ENCODE data around the gene CSNK1G2.

CSNK1G2 gene

GRCh38 chr19:1979017-1979416 is 38.0 kb downstream of the CSNK1G2 start:
- no peak for TF ChIP-seq CTCF (IDR thresholded peaks at IDR 0.05; ENCODE audit: low read depth, low read length)

GRCh38 chr19:1979642-1980041 is 38.7 kb downstream of the CSNK1G2 start:
- DNase-seq (ENCODE audit: extremely low read depth, low read depth), result no peak
- no peak for TF ChIP-seq CTCF (IDR thresholded peaks at IDR 0.05; ENCODE audit: low read depth, low read length)

More at GRCh38 chr19:1979017-1979416, 38.0 kb downstream of the CSNK1G2 start:
- no peak for DNase-seq (ENCODE audit: extremely low read depth, low read depth)

DNA sequence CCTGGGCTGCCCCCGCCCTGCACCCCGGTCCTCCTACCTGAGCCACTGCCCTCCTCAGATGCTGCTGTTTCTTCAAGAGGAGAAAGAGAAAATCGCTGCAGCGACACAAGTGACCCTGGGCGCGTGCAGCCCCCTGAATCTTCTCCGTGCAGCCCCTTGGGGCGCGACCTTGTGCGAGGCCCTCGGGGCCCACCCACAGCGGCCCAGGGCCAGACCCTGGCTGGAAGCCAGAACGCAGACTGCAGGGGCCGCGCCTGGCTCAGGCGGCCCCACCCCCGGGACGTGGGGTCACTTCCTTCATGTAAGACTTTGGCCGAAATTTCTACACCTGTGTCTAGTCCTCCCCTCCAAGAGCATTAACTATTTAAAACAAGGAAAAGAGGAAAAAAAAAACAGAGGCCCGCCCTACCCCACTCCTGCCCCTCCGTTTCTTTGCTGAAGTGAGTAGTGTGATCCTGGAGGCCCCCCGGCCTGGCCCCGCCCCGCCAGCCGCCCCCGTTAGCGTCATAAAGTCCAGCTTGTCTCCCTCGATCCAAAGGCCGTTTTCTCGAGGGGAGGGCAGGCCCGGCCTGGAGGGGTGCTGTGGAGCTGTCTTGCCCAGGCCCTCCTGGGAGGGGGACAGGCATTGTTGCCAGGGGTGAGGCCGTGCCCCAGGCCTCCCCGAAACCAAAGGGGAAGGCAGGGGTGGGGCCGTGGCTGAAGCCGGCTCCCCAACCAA is 39.3 kb downstream of the CSNK1G2 start:
- no peak for TF ChIP-seq CTCF (IDR thresholded peaks at IDR 0.05; ENCODE audit: low read depth, low read length)
- no peak for DNase-seq (ENCODE audit: extremely low read depth, low read depth)

GRCh38 chr19:1980809-1981181 is 39.8 kb downstream of the CSNK1G2 start:
- no peak for TF ChIP-seq CTCF (IDR thresholded peaks at IDR 0.05; ENCODE audit: low read depth, low read length)
- DNase-seq (ENCODE audit: extremely low read depth, low read depth), result no peak

GRCh38 chr19:1981253-1981652 is 40.3 kb downstream of the CSNK1G2 start:
- no peak for TF ChIP-seq CTCF (IDR thresholded peaks at IDR 0.05; ENCODE audit: low read depth, low read length)
- DNase-seq (ENCODE audit: extremely low read depth, low read depth), result no peak

DNA sequence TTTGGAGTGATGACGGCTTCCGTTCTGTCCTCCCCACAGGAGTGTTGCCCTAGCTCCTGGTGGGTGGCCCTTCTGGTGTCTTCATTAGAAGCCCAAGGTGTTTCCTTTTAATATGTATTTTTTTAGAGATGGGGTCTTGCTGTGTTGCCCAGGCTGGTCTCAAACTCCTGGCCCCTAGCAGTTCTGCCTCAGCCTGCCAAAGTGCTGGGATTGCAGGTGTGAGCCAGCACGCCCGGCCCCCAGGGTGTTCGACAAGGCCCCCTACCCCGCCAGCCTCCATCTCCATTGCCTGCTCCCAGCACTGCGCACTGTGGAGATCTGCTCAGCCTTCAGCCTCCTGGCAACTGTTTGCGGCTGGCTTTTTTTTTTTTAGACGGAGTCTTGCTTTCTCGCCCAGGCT is 43.4 kb downstream of the CSNK1G2 start:
- no peak for DNase-seq (ENCODE audit: extremely low read depth, low read depth)
- TF ChIP-seq CTCF (IDR thresholded peaks at IDR 0.05; ENCODE audit: low read depth, low read length), result no peak

DNA sequence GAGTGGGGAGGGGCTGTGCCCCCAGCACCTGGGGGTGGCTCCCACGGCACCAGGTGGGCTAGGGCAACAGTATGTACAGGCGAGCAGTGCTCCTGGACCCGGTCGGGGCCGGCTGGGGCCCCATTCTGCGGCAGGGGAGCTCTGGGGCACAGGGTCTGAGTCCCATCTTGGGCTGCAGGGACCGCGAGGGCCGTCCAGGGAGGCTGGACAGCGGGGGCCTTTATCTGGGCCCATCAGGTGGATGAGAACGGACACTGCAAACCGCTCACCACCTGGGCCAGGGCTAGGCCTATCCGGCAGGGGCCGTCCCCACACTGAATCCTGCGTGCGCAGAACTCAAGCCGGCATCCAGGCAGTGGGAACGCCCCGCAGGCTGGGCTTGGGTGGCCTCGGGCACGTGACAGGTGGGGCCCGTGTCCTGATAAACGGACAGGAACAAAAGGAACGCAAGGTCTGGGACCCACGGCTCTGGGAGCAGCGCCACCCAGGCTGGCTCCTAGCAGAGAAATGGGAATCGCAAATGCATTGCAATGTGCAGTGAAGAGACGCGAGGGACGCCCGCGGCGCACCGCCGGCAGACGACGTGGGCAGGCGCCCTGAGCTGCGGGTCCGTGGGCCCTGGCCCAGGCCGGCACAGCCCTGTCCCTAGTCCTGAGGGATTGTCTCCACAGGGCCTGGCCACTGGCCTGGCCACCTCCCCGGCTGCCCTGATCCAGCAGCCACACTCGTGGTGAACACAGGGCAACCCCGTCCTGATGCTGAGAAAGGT is 44.8 kb downstream of the CSNK1G2 start:
- no peak for DNase-seq (ENCODE audit: extremely low read depth, low read depth)
- no peak for TF ChIP-seq CTCF (IDR thresholded peaks at IDR 0.05; ENCODE audit: low read depth, low read length)

Data from AG09319 (cell line).